ENCODE measurements around the gene RAD51AP1. TPM values are rescaled to one million over a fixed set of nuclear protein-coding genes. Genes with fewer than 3 reads are reported as not detected.
"Not testable (repeated sequence)": the region's sequence is repeated elsewhere in the genome, so short reads cannot be mapped to it uniquely, and the experiment has no call there.

The RAD51AP1 gene
- total RNA-seq, 1 experiment from 2014 or later: 59.4 TPM

GRCh38 chr12:4518106-4518728 is 20.5 kb upstream of the RAD51AP1 start:
- H3K27me3 ChIP-seq (ENCODE audit: insufficient read depth, low read length): no peaks in the 10 kb centered on the region
- no peaks in the 10 kb centered on the region for H3K23me2 ChIP-seq (ENCODE audit: insufficient read length, low read depth, low read length, poor library complexity, severe bottlenecking)
- DNase-seq: no peak
- H4K8ac ChIP-seq (replicated peaks; ENCODE audit: insufficient read length, low read depth, low read length): no peak overlapping the region
- no peak overlapping the region for H3K18ac ChIP-seq (ENCODE audit: insufficient read length, low read depth, low read length)
- no peak overlapping the region for H4K91ac ChIP-seq (ENCODE audit: insufficient read length, low read depth, low read length)
- Mint-ChIP-seq H3K4me1 (peaks cover 0 to 4% of the 10 kb centered on the region in 2 experiments; a peak in 2 of 4 replicates), H3K27ac (no peak overlapping the region), H3K27me3 (ENCODE audit: low read depth) (no peaks in the 10 kb centered on the region), H3K4me3 (no peak overlapping the region), H3K9me3 (no peaks in the 10 kb centered on the region; a peak in 1 of 5 replicates), H3K36me3 (ENCODE audit: insufficient read depth in 1 of 3, low read depth in 3 of 3) (peaks cover 9 to 26% (median 17%) of the 10 kb centered on the region in 3 experiments; a peak in 6 of 7 replicates)
- no peaks in the 10 kb centered on the region for H3K4me1 ChIP-seq (ENCODE audit: insufficient read depth, low read length)
- H2AK5ac ChIP-seq (ENCODE audit: insufficient read length, low read length): no peak overlapping the region
- no CpG with 5 or more reads among the region's 5 CpGs for WGBS (ENCODE audit: extremely low coverage, insufficient read length, low lambda C conversion rate)
- no peak overlapping the region for H3K23ac ChIP-seq (ENCODE audit: insufficient read length, low read depth, low read length)
- no peak overlapping the region for H3K14ac ChIP-seq (ENCODE audit: insufficient read depth, low read length)
- H2AFZ ChIP-seq (ENCODE audit: low read length): no peak overlapping the region
- no peak overlapping the region for H2BK120ac ChIP-seq (ENCODE audit: low read depth, low read length, poor library complexity, severe bottlenecking)
- H3K79me1 ChIP-seq (ENCODE audit: insufficient read depth, low read depth, low read length, poor library complexity, severe bottlenecking): no peaks in the 10 kb centered on the region
- H3K4me2 ChIP-seq (ENCODE audit: insufficient read depth, insufficient read length, low read length): no peak overlapping the region
- no peak overlapping the region for H3K9ac ChIP-seq (ENCODE audit: extremely low read depth, insufficient read length, low read length)
- H2BK20ac ChIP-seq (ENCODE audit: low read depth, low read length, poor library complexity, severe bottlenecking): no peak overlapping the region
- H3T11ph ChIP-seq (ENCODE audit: low read length): no peak overlapping the region
- no peak for TF ChIP-seq CTCF (conservative IDR thresholded peaks at IDR 0.05)
- no peaks in the 10 kb centered on the region for H3K79me2 ChIP-seq (ENCODE audit: insufficient read depth, low read length)
- no peaks in the 10 kb centered on the region for H4K20me1 ChIP-seq (ENCODE audit: control insufficient read depth, insufficient read depth, insufficient read length)
- no peak overlapping the region for H2BK15ac ChIP-seq (ENCODE audit: low read depth, low read length)
- no peaks in the 10 kb centered on the region for H3K9me3 ChIP-seq (ENCODE audit: control insufficient read depth, low read depth, low read length)
- H4K5ac ChIP-seq (ENCODE audit: insufficient read length, low read depth, low read length): no peak overlapping the region
- H3K27ac ChIP-seq (ENCODE audit: insufficient read length, low read depth, low read length): no peak overlapping the region
- no peak overlapping the region for H3K56ac ChIP-seq (ENCODE audit: insufficient read length, low read depth, low read length)
- no peak overlapping the region for H3K4ac ChIP-seq (ENCODE audit: low read depth, low read length)
- no peak overlapping the region for H2BK12ac ChIP-seq (ENCODE audit: insufficient read length, low read depth, low read length)
- no peak overlapping the region for H2BK5ac ChIP-seq (ENCODE audit: insufficient read length, low read length)

GRCh38 chr12:4523443-4523842 is 15.2 kb upstream of the RAD51AP1 start:
- not testable (repeated sequence) for H3K18ac ChIP-seq (ENCODE audit: insufficient read length, low read depth, low read length); H3K23me2 ChIP-seq (ENCODE audit: insufficient read length, low read depth, low read length, poor library complexity, severe bottlenecking); H4K91ac ChIP-seq (ENCODE audit: insufficient read length, low read depth, low read length); H3K4me1 ChIP-seq (ENCODE audit: insufficient read depth, low read length); H4K5ac ChIP-seq (ENCODE audit: insufficient read length, low read depth, low read length); H3K23ac ChIP-seq (ENCODE audit: insufficient read length, low read depth, low read length); H3K27ac ChIP-seq (ENCODE audit: insufficient read length, low read depth, low read length); H2BK12ac ChIP-seq (ENCODE audit: insufficient read length, low read depth, low read length); H3K27me3 ChIP-seq (ENCODE audit: insufficient read depth, low read length); H3K4me1 Mint-ChIP-seq; H3K4ac ChIP-seq (ENCODE audit: low read depth, low read length); H2BK15ac ChIP-seq (ENCODE audit: low read depth, low read length); DNase-seq; H2BK5ac ChIP-seq (ENCODE audit: insufficient read length, low read length); H3K27ac Mint-ChIP-seq; H2BK120ac ChIP-seq (ENCODE audit: low read depth, low read length, poor library complexity, severe bottlenecking); H3K56ac ChIP-seq (ENCODE audit: insufficient read length, low read depth, low read length); H3T11ph ChIP-seq (ENCODE audit: low read length); H4K20me1 ChIP-seq (ENCODE audit: control insufficient read depth, insufficient read depth, insufficient read length); H3K27me3 Mint-ChIP-seq (ENCODE audit: low read depth); H3K79me2 ChIP-seq (ENCODE audit: insufficient read depth, low read length); H3K9ac ChIP-seq (ENCODE audit: extremely low read depth, insufficient read length, low read length); H4K8ac ChIP-seq (replicated peaks; ENCODE audit: insufficient read length, low read depth, low read length); H3K14ac ChIP-seq (ENCODE audit: insufficient read depth, low read length); H3K4me3 Mint-ChIP-seq; H3K4me2 ChIP-seq (ENCODE audit: insufficient read depth, insufficient read length, low read length); H3K9me3 ChIP-seq (ENCODE audit: control insufficient read depth, low read depth, low read length); H3K9me3 Mint-ChIP-seq; H2AK5ac ChIP-seq (ENCODE audit: insufficient read length, low read length); H2AFZ ChIP-seq (ENCODE audit: low read length); H3K79me1 ChIP-seq (ENCODE audit: insufficient read depth, low read depth, low read length, poor library complexity, severe bottlenecking); H2BK20ac ChIP-seq (ENCODE audit: low read depth, low read length, poor library complexity, severe bottlenecking)
- H3K36me3 Mint-ChIP-seq (ENCODE audit: insufficient read depth in 1 of 3, low read depth in 3 of 3): peaks cover 7 to 18% (median 9%) of the 10 kb centered on the region in 3 experiments; a peak in 5 of 7 replicates
- no CpG with 5 or more reads among the region's 7 CpGs for WGBS (ENCODE audit: extremely low coverage, insufficient read length, low lambda C conversion rate)

Measured in H9 (cell line).